ENCODE data around the gene KDM4B.

DNA sequence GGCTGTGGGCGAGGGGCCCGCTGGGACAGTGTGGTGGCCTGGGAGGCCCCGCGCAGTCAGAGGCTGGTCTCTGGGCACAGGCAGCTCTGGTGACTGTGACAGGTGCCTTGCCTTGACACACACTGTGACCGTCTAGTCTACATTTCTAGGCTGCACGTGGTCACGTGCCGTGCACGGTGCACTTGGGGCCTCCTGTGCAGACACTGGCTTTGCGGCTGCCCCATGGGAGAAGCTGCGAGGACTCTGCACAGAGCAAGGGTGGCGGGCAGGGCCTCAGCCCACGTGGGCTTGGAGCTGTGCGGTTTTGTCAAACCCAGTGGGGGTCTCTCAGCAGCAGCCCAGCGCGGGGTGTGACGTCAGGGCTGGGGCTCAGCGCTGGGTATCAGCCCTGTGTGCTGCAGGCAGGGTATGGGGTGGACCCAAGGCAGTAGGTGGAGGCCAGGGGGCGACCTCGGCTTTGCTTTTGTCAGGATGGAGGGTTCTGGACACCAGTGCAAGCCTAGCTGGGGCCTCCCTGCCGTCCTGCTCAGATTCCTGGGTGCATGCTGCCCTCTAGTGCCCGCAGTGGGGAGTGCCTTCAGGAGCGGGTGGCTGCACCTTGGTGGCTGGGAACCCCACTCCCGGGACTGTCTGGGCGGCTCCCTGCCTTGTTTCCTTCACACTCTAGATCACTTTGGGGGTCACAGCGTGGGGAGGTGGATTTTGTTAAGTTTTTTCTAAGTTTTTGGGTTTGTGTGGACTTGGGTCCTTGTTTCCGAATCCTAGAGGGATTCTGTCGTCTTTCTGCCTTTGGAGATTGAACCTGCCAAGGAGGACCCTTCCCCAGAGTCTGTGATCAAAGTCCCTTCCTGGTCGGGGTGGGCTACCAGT is 62.6 kb downstream of the KDM4B start:
- TF ChIP-seq POLR2A (IDR thresholded peaks at IDR 0.05; ENCODE audit: low read length) (no peak), GATA1 (IDR thresholded peaks at IDR 0.05; ENCODE audit: low read depth, low read length) (no peak)
